HG03442 (cell line): ENCODE measurements around the gene FAM237A.

ENCODE experiments used
- ATAC-seq: cut with Tn5 transposase; IDR thresholded peaks from one replicate; pipeline ENCODE4 v1.9.1; 2021; ENCODE audit warnings: mild to moderate bottlenecking, moderate library complexity; ENCODE audit not compliant: unreplicated experiment

The FAM237A gene

GRCh38 chr2:206642075-206643025, at the start of gene FAM237A:
FAM237A (plus strand) TSS chr2:206642487; CDS start chr2:206644237, 1,750 bp downstream.
- no peak for ATAC-seq

- no peak for ATAC-seq
These were observed 44.5 kb upstream of the FAM237A start for GRCh38 chr2:206597717-206598218.

- ATAC-seq, result no peak
These were observed 39.0 kb upstream of the FAM237A start for GRCh38 chr2:206603243-206603642.

- no peak for ATAC-seq
These were observed 31.8 kb upstream of the FAM237A start for GRCh38 chr2:206610451-206610850.

- no peak for ATAC-seq
These were observed 31.1 kb upstream of the FAM237A start for GRCh38 chr2:206611191-206611590.

- ATAC-seq, result no peak
These were observed 30.6 kb upstream of the FAM237A start for GRCh38 chr2:206611736-206612135.

- ATAC-seq, result no peak
These were observed 27.5 kb upstream of the FAM237A start for GRCh38 chr2:206614811-206615210.

- no peak for ATAC-seq
These were observed 26.7 kb upstream of the FAM237A start for GRCh38 chr2:206615417-206616089.

- no peak for ATAC-seq
These were observed 26.1 kb upstream of the FAM237A start for GRCh38 chr2:206616151-206616550.

- ATAC-seq, result no peak
These were observed 23.3 kb upstream of the FAM237A start for GRCh38 chr2:206619011-206619410.

GRCh38 chr2:206626108-206626507, 16.2 kb upstream of the FAM237A start:
- no peak for ATAC-seq

- no peak for ATAC-seq
These were observed 14.7 kb upstream of the FAM237A start for GRCh38 chr2:206627632-206628031.

- no peak for ATAC-seq
These were observed 10.9 kb upstream of the FAM237A start for GRCh38 chr2:206631340-206631739.

GRCh38 chr2:206635015-206635414, 7.3 kb upstream of the FAM237A start:
- ATAC-seq, result no peak

GRCh38 chr2:206639636-206640035, 2.7 kb upstream of the FAM237A start:
- ATAC-seq, result no peak

- ATAC-seq, result no peak
These were observed 1.1 kb upstream of the FAM237A start for GRCh38 chr2:206641226-206641625.

- no peak for ATAC-seq
These were observed 5.7 kb downstream of the FAM237A start for GRCh38 chr2:206647985-206648384.

- ATAC-seq, result no peak
These were observed 14.8 kb downstream of the FAM237A start for GRCh38 chr2:206657087-206657486.

GRCh38 chr2:206665251-206665650, 23.0 kb downstream of the FAM237A start:
- no peak for ATAC-seq

- ATAC-seq, result no peak
These were observed 28.4 kb downstream of the FAM237A start for GRCh38 chr2:206670531-206671319.

GRCh38 chr2:206683546-206683945, 41.3 kb downstream of the FAM237A start:
- ATAC-seq, result no peak
